HUES6 (cell line): Measurements from ENCODE around the gene FBP1.

Source experiments
- H3K27ac ChIP-seq: 2 replicates; pipeline ENCODE4 v1.7.0; 2013; ENCODE audit warnings: low read depth, mild to moderate bottlenecking, low read length, inconsistent platforms
- H3K27me3 ChIP-seq: 2 replicates; pipeline ENCODE4 v1.6.1; 2013; ENCODE audit warnings: low read length; ENCODE audit not compliant: control insufficient read depth, insufficient read depth
- H3K36me3 ChIP-seq: 2 replicates; pipeline ENCODE4 v1.6.1; 2013; ENCODE audit warnings: low read length; ENCODE audit not compliant: control insufficient read depth, insufficient read depth
- H3K4me1 ChIP-seq: 2 replicates; pipeline ENCODE4 v1.6.1; 2013; ENCODE audit warnings: low read length; ENCODE audit not compliant: control insufficient read depth, insufficient read depth
- H3K4me3 ChIP-seq: 2 replicates; pipeline ENCODE4 v1.5.1; 2013; ENCODE audit warnings: low read depth, low read length
- H3K9ac ChIP-seq: one replicate; pipeline ENCODE4 v1.6.1; 2013; ENCODE audit warnings: mild to moderate bottlenecking, low read length
- H3K9me3 ChIP-seq: 2 replicates; pipeline ENCODE4 v1.6.1; 2013; ENCODE audit warnings: low read depth, low read length; ENCODE audit not compliant: control insufficient read depth, insufficient read depth

The FBP1 gene

DNA sequence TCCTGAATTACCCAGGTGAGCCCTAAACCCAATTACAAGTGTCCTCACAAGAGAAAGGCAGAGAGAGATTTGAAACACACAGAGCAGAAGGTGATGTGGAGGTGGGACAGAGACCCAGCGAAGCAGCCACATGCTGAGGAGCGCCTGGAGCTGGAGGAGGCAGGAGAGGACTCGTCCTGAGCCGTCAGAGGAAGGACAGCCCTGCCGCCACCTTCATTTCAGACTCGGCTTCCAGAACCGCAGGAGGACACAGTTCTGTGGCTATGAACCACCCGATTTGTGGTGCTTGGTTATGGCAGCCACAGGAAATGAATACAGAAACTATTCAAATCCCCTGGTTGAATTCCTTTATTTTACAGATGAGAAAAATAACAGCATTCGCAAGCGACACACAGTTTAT, 16.4 kb upstream of the FBP1 start:
- Histone ChIP-seq H3K4me3 (no peak overlapping the region), H3K4me1 (peaks cover 14% of the 10 kb centered on the region), H3K27me3 (no peaks in the 10 kb centered on the region), H3K9me3 (no peaks in the 10 kb centered on the region), H3K36me3 (no peaks in the 10 kb centered on the region), H3K9ac (no peak overlapping the region), H3K27ac (no peak overlapping the region)

- Histone ChIP-seq H3K4me3 (no peak overlapping the region), H3K27ac (no peak overlapping the region), H3K9ac (no peak overlapping the region), H3K4me1 (peaks cover 14% of the 10 kb centered on the region), H3K9me3 (no peaks in the 10 kb centered on the region), H3K36me3 (no peaks in the 10 kb centered on the region), H3K27me3 (no peaks in the 10 kb centered on the region)
Measured at GRCh38 chr9:94654165-94654894, 15.0 kb upstream of the FBP1 start.

DNA sequence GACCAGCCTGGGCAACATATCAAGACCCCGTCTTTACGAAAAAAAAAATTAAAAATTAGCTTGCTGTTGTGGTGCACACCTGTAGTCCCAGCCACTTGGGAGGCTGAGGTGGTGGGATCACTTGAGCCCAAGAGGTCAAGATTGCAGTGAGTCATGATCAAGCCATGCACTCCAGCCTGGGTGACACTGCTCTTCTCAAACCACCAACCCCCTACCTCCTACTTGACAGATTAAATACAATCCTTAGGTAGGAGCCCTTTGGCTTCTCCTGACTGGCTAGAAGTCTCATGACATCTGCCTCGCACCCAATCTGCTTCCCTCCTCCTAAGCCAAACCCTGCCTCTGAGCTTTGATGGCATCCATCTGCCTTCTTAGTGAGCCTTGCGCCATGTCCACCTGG, 11.6 kb upstream of the FBP1 start:
- no peak overlapping the region for H3K27ac ChIP-seq

GRCh38 chr9:94649100-94649819, 9.9 kb upstream of the FBP1 start:
- no peaks in the 10 kb centered on the region; the same call in 1 of the 2 replicates for H3K4me1 ChIP-seq
- H3K4me3 ChIP-seq = no peak overlapping the region
- H3K27me3 ChIP-seq = peaks cover 5% of the 10 kb centered on the region; the same call in 1 of the 2 replicates
- H3K9me3 ChIP-seq = no peaks in the 10 kb centered on the region
- H3K36me3 ChIP-seq = no peaks in the 10 kb centered on the region
- H3K27ac ChIP-seq = no peak overlapping the region
- H3K9ac ChIP-seq = no peak overlapping the region

More for the DNA sequence above, 11.6 kb upstream of the FBP1 start:
- Histone ChIP-seq H3K27me3 (no peaks in the 10 kb centered on the region; the same call in 1 of the 2 replicates), H3K9me3 (no peaks in the 10 kb centered on the region), H3K36me3 (no peaks in the 10 kb centered on the region), H3K4me3 (no peak overlapping the region), H3K9ac (no peak overlapping the region), H3K4me1 (peaks cover 4% of the 10 kb centered on the region; the same call in 1 of the 2 replicates)

DNA sequence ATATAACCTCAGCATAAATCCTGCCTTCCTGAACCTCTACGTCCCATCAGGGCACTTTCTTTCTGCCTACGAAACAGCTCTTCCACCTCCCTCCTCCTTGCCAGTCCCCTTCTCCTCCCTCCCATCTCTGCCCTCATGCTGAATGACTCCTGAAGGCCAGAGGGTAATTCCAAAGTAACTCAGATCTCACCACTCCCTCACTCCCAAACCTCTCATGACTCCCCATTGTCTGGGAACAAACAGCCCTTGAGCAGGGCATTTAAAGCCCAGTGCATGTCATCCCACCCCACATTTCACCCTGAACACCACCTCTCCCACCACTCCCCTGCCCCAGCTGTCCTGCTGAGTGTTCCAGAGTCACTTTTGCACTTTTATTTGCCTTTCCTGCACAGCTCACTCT, 8.9 kb upstream of the FBP1 start:
- H3K9me3 ChIP-seq = no peaks in the 10 kb centered on the region
- H3K9ac ChIP-seq = no peak overlapping the region
- no peaks in the 10 kb centered on the region; the same call in 1 of the 2 replicates for H3K4me1 ChIP-seq
- no peak overlapping the region for H3K27ac ChIP-seq
- H3K4me3 ChIP-seq = no peak overlapping the region
- H3K27me3 ChIP-seq = peaks cover 8% of the 10 kb centered on the region
- H3K36me3 ChIP-seq = no peaks in the 10 kb centered on the region

GRCh38 chr9:94645901-94646300, 6.6 kb upstream of the FBP1 start:
- Histone ChIP-seq H3K27ac (no peak overlapping the region), H3K4me1 (peaks cover under 1% of the 10 kb centered on the region; the same call in 1 of the 2 replicates), H3K36me3 (no peaks in the 10 kb centered on the region), H3K27me3 (peaks cover 29% of the 10 kb centered on the region), H3K4me3 (no peak overlapping the region), H3K9ac (no peak overlapping the region), H3K9me3 (no peaks in the 10 kb centered on the region)

GRCh38 chr9:94644543-94644942, 5.2 kb upstream of the FBP1 start:
- Histone ChIP-seq H3K4me3 (no peak overlapping the region), H3K27ac (no peak overlapping the region), H3K9ac (no peak overlapping the region), H3K4me1 (peaks cover 9% of the 10 kb centered on the region; the same call in 1 of the 2 replicates), H3K27me3 (peaks cover 43% of the 10 kb centered on the region), H3K36me3 (no peaks in the 10 kb centered on the region), H3K9me3 (no peaks in the 10 kb centered on the region)

DNA sequence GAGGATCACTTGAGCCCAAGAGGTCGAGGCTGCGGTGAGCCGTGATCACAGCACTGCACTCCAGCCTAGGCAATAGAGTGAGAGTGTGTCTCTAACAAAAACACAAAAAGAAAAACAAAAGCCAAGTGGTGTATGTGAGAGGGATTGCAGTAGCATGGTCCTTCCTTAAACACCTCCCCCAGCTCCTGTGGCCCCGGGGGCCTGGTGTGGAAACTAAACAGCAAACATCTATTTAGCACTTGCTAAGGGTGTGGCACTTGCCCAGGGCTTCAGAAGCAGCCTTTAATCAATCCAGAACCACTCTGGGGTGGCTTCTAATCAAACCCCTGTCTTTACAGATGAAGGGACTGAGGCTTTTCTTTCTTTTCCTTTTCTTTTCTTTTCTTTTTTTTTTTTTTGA, 4.4 kb upstream of the FBP1 start:
- H3K4me1 ChIP-seq = peaks cover 11% of the 10 kb centered on the region; the same call in 1 of the 2 replicates
- peaks cover 51% of the 10 kb centered on the region for H3K27me3 ChIP-seq
- no peaks in the 10 kb centered on the region for H3K36me3 ChIP-seq
- no peak overlapping the region for H3K27ac ChIP-seq
- H3K9me3 ChIP-seq = no peaks in the 10 kb centered on the region
- H3K4me3 ChIP-seq = no peak overlapping the region
- no peak overlapping the region for H3K9ac ChIP-seq

GRCh38 chr9:94643176-94643575, 3.9 kb upstream of the FBP1 start:
- H3K36me3 ChIP-seq = no peaks in the 10 kb centered on the region
- no peaks in the 10 kb centered on the region for H3K9me3 ChIP-seq
- H3K4me1 ChIP-seq = peaks cover 14% of the 10 kb centered on the region; the same call in 1 of the 2 replicates
- H3K9ac ChIP-seq = no peak overlapping the region
- peaks cover 57% of the 10 kb centered on the region for H3K27me3 ChIP-seq
- no peak overlapping the region for H3K27ac ChIP-seq
- no peak overlapping the region for H3K4me3 ChIP-seq

DNA sequence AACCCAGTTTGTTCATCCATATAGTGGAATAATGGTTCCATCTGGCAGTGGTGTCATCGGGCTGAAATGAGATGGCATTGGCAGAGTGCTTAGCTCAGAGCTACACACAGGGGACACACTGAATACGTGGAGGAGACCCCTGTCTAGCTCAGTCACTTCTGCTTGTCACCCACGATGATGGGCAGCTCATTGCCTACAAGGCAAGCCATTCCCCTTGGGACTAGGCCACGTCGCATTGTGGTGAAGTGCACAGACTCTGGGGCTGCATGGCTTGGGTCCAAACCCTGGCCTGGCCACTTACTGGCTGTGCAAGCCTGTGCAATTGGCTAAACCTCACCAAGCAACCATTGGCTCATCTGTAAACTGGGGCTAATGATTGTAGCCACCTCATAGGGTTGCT, 3.2 kb upstream of the FBP1 start:
- Histone ChIP-seq H3K4me3 (no peak overlapping the region), H3K4me1 (peaks cover 14% of the 10 kb centered on the region; the same call in 1 of the 2 replicates), H3K27me3 (peaks cover 63% of the 10 kb centered on the region), H3K36me3 (no peaks in the 10 kb centered on the region), H3K27ac (no peak overlapping the region), H3K9me3 (no peaks in the 10 kb centered on the region), H3K9ac (no peak overlapping the region)

- no peak overlapping the region for H3K27ac ChIP-seq
- peak overlapping the region; percentile 72 for H3K4me3 ChIP-seq
Measured at GRCh38 chr9:94639999-94640376, 670 bp upstream of the FBP1 start.

More at GRCh38 chr9:94639999-94640376, 670 bp upstream of the FBP1 start:
- peaks cover 83% of the 10 kb centered on the region for H3K27me3 ChIP-seq
- H3K9ac ChIP-seq = peak overlapping the region; percentile 61
- H3K36me3 ChIP-seq = no peaks in the 10 kb centered on the region
- H3K4me1 ChIP-seq = peaks cover 14% of the 10 kb centered on the region; the same call in 1 of the 2 replicates
- H3K9me3 ChIP-seq = no peaks in the 10 kb centered on the region
